Activated T-cell treated with anti-CD3 and anti-CD28 coated beads, Interleukin-2, amount 50 U/mL, for 4 hours (primary cell): ENCODE data around the gene SLIT3. TPM values are rescaled to one million over a fixed set of nuclear protein-coding genes. Genes with fewer than 3 reads are reported as not detected.

ENCODE experiments used
- ATAC-seq, 2 donors: fragments of 200-7000 bp; cut with Tn5 transposase; one replicate each; pipeline ENCODE4 v1.10.0; 2021
- DNase-seq: peaks from one replicate; pipeline ENCODE4 v3.0.0-alpha.2; 2020
- H3K27me3 Mint-ChIP-seq: one replicate; pipeline ENCODE4 v1.8.0; 2021; ENCODE audit warnings: low read depth, mixed read lengths
- H3K36me3 Mint-ChIP-seq: one replicate; pipeline ENCODE4 v1.8.0; 2022; ENCODE audit warnings: mixed read lengths; ENCODE audit not compliant: insufficient read depth
- H3K4me1 Mint-ChIP-seq: one replicate; pipeline ENCODE4 v1.8.0; 2021; ENCODE audit warnings: low read depth, mixed read lengths
- H3K4me3 Mint-ChIP-seq: one replicate; pipeline ENCODE4 v1.8.0; 2021; ENCODE audit warnings: mild to moderate bottlenecking, moderate library complexity, mixed read lengths
- H3K9me3 Mint-ChIP-seq: one replicate; pipeline ENCODE4 v1.8.0; 2021; ENCODE audit warnings: mixed read lengths
- total RNA-seq, 3 donors: library from RNA; stranded (reverse); gene quantifications; one replicate each; pipeline ENCODE4 v1.2.1, GENCODE V29; 2021

The SLIT3 gene
- total RNA-seq, 3 donors from 2014 or later = 0.03 to 0.16 (median 0.03) TPM

DNA sequence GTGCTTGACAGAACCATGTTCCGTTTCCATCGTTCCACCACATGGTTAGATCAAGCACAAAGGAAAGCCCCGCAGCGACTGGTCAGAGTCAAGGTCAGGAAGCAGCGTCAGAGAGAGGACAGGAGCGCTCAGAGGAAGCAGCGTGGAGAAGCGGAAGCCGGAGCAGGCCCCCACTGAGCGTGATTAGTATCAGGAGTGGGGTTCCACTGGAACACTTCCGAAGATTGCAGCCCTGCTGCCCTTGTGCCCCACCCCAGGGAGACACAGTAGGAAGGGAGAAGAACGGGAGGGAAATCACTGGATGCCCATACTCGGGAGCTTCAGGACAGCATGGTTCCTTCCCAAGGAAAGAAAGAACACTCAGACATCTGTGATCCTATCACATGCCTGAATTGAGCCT is 532.8 kb downstream of the SLIT3 start:
- no peaks in the 10 kb centered on the region for H3K36me3 Mint-ChIP-seq
- peaks cover 4% of the 10 kb centered on the region for H3K27me3 Mint-ChIP-seq
- no peaks in the 10 kb centered on the region for H3K9me3 Mint-ChIP-seq
- ATAC-seq (no peak), DNase-seq (no peak)
- no peaks in the 10 kb centered on the region for H3K4me1 Mint-ChIP-seq
- H3K4me3 Mint-ChIP-seq = no peak overlapping the region

DNA sequence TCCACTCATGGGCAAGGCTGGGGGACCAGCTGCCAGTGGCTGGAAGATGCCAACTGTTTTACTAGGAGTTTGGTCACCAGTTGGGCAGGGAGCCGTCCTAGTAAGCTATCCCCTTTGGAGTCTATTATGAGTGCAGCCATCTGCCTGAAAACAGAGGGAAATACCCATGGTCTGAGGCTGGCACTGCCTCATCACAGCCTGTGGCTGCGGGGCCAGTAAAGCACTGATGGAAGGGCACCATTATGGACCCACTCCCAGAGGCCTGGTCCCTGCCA is 534.6 kb downstream of the SLIT3 start:
- H3K4me3 Mint-ChIP-seq = no peak overlapping the region
- no peaks in the 10 kb centered on the region for H3K36me3 Mint-ChIP-seq
- H3K9me3 Mint-ChIP-seq = no peaks in the 10 kb centered on the region
- ATAC-seq (no peak), DNase-seq (no peak)
- H3K27me3 Mint-ChIP-seq = peaks cover 4% of the 10 kb centered on the region
- H3K4me1 Mint-ChIP-seq = no peaks in the 10 kb centered on the region

DNA sequence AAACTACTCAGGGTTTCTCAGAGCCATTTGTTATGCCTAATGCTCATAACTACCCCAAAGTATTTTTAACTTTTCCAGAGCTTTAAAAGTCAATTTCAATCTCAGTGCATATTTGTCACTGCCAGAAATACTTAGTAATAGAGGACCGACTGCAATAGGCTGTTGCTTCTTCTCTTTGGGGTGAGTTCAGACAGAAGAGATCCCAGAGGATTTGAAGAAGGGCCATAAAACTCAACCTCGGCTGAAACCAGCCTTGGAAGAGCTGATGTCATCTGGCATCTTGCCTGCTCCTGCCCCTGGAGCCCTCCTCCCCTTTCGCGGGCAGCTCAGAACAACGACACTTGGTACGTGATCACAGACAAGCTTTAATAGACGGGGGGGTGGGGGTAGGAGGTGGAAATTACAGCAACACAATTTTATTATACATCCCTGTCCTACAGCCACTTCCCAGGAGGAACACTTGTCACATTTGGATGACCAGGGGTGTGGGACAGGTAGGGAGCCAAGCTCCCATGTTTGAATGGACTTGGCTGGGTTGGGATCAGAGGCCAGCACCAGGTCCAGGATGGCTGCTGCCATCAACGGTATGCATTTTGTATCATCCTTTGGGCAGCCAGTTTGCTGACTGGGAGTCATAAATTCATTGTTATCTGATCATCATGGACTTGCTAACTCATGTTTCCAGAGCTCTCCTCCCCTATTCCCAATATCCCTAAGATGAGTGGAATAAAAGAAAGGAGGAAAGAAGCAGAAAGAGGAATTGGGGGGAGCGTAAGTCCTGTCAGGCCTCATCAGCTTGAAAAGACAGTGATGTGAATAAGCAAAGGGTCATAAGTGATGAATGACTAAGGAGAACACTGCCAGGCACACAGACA is 535.2 kb downstream of the SLIT3 start:
- Mint-ChIP-seq H3K9me3 (no peaks in the 10 kb centered on the region), H3K27me3 (peaks cover 4% of the 10 kb centered on the region), H3K36me3 (no peaks in the 10 kb centered on the region), H3K4me1 (no peaks in the 10 kb centered on the region), H3K4me3 (no peak overlapping the region)
- ATAC-seq = no peak
- DNase-seq = no peak

DNA sequence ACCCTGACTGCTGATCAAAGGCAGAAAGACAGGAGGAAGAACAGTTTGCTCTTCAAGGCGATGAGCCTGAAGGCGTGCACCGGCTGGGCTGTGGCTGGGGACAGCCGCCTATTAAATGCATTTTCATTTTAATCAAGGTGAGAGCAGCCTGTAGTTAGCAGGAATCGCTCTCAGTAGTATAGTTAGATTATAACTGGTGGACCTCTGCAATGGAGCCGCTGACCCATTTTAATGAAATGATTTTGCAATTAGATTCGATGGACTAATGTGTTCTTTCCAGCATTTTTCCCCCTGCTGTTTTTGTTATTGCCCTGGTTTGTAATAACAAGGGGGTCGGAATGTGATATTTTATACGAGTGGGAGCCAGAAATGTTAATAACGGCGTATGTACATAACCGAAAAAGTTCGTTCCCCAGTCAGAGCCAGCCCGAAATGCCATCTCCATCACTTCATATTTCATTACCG is 535.8 kb downstream of the SLIT3 start:
- H3K36me3 Mint-ChIP-seq = no peaks in the 10 kb centered on the region
- no peaks in the 10 kb centered on the region for H3K9me3 Mint-ChIP-seq
- no peaks in the 10 kb centered on the region for H3K4me1 Mint-ChIP-seq
- peaks cover 4% of the 10 kb centered on the region for H3K27me3 Mint-ChIP-seq
- no peak for DNase-seq
- H3K4me3 Mint-ChIP-seq = no peak overlapping the region
- ATAC-seq = no peak

DNA sequence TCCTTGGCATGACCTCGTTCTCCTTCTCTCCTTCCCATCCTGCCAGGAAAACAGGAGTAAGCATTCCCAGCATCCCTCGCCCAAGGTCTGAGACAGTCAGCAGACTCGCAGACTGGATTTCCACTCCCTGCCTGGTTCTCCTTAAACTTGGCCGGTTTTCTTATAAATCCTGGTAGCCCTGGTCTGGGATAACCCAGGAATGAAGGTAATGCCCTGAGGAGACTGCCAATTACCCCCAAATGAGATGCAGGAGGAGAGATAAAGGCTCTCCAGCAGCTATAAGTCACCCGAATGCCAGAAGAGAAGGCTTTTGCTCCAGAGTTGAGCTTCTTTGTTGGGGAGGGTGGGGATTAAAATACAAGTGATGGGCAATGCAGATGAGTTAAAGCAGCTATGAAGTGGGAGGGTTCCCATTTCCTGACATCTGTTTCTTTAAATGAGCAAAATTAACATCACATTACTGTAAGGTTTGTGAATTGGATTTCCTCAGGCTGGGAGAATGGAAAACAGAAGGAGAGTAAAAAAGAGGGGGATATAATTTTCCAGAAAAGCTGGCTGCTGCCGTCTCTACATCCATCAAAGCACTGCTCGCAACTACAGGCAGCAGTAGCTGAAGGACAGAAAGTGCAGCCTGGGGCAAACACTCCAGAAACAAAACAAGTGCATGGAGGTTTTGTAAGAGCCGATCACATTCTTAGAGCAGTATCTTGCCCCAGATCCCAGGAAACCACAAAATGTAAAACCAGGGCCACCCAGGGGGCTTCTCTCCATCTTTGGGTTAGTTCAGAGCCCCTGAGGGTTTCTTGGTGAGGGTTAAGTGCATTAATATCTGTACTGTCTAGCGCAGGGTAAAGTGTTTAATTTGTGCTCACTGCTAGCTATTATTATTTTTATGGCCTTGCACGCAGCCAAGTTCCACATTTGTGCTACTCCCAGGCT is 544.2 kb downstream of the SLIT3 start:
- no peaks in the 10 kb centered on the region for H3K4me1 Mint-ChIP-seq
- no peak overlapping the region for H3K4me3 Mint-ChIP-seq
- no peaks in the 10 kb centered on the region for H3K36me3 Mint-ChIP-seq
- no peaks in the 10 kb centered on the region for H3K27me3 Mint-ChIP-seq
- DNase-seq (no peak), ATAC-seq (no peak)
- no peaks in the 10 kb centered on the region for H3K9me3 Mint-ChIP-seq

DNA sequence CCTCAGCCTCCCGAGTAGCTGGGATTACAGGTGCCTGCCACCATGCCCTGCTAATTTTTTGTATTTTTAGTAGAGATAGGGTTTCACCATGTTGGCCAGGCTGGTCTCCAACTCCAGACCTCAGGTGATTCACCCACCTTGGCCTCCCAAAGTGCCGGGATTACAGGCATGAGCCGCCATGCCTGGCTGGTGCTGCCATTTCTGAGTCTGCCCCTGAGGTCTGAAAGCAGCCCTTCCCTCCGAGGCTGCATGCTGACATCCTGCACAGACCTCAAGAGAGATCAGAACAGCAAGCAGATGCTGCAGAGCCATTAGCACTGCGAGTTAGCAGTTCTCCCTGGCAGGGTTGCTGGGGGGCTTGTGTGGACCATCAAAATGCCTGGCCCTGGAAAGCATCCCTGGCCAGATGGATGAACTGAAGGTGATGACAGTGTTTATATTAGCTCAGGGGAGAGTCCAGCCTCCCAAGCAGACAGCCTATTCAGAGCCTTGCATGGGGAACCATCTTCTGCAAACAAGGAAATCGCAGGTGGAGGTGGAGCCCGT is 545.3 kb downstream of the SLIT3 start:
- Mint-ChIP-seq H3K4me1 (no peaks in the 10 kb centered on the region), H3K27me3 (no peaks in the 10 kb centered on the region), H3K4me3 (no peak overlapping the region), H3K36me3 (no peaks in the 10 kb centered on the region), H3K9me3 (no peaks in the 10 kb centered on the region)
- DNase-seq (no peak), ATAC-seq (no peak)

DNA sequence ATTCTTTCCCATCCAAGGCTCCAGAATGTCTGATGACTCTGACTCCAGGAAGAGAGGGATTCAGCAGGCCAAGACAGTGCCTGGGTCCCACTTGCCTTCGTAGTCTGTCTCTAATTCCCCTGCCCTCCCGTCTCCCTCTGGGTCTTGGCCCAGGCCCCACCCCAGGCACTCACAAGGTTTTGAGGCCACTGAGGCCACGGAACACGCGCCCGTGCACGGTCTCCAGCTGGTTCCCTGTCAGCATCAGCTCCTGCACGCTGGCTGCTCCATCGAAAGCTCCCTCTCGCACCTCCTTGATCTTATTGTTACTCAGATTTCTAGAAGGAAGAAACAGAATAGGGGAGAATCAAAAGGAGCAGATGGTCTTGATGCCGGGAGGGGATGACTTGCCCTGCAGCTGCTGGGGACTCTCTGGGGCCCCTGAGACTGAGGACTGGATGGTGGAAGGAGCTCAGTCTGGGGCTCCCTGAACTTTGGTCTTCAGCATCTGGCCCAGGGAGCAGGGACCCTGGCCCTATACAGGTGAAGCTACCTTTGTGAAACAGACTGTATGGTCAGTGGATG is 547.2 kb downstream of the SLIT3 start:
- Mint-ChIP-seq H3K4me3 (no peak overlapping the region), H3K9me3 (no peaks in the 10 kb centered on the region), H3K27me3 (no peaks in the 10 kb centered on the region), H3K4me1 (no peaks in the 10 kb centered on the region), H3K36me3 (no peaks in the 10 kb centered on the region)
- ATAC-seq (no peak), DNase-seq (no peak)

DNA sequence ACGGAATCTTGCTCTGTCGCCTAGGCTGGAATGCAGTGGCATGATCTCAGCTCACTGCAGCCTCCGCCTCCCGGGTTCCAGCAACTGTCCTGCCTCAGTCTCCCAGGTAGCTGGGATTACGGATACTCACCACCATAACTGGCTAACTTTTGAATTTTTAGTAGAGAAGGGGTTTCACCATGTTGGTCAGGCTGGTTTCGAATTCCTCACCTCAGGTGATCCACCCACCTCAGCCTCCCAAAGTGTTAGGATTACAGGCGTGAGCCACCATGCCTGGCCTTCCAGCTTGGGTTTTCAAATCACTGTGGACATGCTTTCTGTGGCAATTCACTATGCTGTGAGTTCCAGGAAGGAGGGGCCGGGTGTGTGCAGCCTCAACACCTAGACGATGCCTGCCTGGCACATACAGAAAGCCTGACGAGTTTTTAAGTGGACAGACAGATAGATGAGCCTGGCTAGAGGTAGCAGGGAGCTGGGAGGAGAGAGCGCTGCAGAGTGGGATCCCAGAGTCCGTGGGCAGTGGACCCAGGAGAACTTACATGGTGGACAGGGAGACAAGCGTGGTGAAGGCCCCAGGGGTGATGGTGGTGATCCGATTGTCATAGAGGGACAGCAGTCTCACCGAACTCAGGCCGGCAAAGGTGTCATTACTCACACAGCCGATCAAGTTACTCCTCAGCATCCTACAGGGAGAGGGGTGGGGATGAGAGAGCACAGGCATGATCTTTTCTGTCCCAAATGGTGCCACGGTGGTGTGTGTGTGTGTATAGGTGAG is 548.3 kb downstream of the SLIT3 start:
- DNase-seq = no peak
- Mint-ChIP-seq H3K36me3 (no peaks in the 10 kb centered on the region), H3K4me3 (no peak overlapping the region), H3K4me1 (no peaks in the 10 kb centered on the region), H3K27me3 (no peaks in the 10 kb centered on the region), H3K9me3 (no peaks in the 10 kb centered on the region)
- ATAC-seq = no peak

DNA sequence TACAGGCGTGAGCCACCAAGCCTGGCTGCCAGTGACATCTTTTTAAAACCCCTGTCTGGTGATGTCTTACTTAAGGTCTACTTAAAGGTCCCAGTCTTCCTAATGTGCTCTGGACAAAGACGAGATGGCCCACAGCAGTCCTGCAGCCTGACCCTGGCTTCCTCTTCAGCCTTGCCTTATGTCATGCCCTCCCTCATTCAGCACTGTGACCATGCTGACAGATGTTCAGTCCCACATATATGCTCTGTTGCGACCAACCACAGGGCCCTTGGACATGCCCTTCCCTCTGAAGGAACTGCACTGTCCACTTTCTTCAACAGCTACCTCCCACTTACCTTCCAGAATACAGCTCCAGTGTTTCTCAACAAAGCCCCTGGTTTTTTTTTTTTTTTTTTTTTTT is 548.9 kb downstream of the SLIT3 start:
- no peaks in the 10 kb centered on the region for H3K9me3 Mint-ChIP-seq
- DNase-seq (no peak), ATAC-seq (no peak)
- H3K4me3 Mint-ChIP-seq = no peak overlapping the region
- no peaks in the 10 kb centered on the region for H3K4me1 Mint-ChIP-seq
- no peaks in the 10 kb centered on the region for H3K27me3 Mint-ChIP-seq
- H3K36me3 Mint-ChIP-seq = no peaks in the 10 kb centered on the region

DNA sequence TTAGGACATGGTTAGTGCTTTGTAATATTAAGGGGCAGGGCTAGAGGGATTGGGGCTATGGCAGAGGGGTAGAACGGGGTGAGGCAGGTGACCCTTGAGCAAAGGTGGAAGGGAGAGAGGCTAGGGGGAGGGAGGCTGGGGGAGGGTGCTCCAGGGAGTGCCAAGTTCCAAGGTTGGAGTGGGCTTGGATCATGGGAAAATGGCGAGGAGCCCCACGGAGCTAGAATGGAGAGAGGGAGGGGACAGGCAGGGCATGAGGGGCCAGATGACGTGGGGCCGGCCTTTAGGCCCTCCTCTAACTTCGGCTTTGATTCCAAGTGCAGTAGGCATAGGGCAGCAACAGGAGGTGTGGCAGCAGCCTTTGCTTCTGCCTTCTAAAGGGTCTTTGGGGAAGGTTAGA is 550.0 kb downstream of the SLIT3 start:
- H3K9me3 Mint-ChIP-seq = no peaks in the 10 kb centered on the region
- H3K36me3 Mint-ChIP-seq = no peaks in the 10 kb centered on the region
- DNase-seq (no peak), ATAC-seq (no peak)
- no peaks in the 10 kb centered on the region for H3K27me3 Mint-ChIP-seq
- H3K4me1 Mint-ChIP-seq = no peaks in the 10 kb centered on the region
- H3K4me3 Mint-ChIP-seq = no peak overlapping the region

DNA sequence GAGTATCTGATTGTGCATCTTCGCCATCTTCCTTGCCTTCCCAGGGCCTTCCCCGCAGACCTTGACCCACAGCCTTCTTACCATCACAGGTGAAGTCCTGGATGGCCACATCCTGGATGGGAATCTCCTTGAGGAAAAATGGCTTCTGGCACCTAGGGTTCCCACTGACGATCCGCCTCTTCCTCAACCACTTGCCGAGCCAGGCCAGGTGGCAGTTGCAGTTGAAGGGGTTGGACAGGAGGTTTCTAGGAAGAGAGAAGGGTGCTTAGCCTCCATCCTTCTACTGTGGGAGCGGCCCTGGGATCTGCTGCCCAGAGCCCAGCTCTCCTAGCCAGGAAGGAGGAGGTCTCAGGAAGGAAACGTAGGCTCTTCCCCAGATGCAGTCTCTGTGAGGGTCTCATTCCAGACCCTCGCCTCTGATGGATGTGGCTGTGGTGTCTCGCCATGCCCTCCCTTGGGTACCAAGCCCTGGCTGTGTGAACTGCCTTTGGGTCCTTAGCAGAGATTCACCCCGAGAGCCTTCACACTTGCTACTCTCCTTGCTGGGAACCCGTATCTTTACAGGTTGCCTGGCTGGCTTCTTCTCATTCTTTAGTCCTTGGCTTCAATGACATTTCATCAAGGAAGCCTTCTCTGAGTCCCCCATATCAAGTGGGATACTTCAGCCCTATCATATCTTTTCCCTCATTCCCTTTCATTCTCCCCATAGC is 551.4 kb downstream of the SLIT3 start:
- H3K27me3 Mint-ChIP-seq = no peaks in the 10 kb centered on the region

DNA sequence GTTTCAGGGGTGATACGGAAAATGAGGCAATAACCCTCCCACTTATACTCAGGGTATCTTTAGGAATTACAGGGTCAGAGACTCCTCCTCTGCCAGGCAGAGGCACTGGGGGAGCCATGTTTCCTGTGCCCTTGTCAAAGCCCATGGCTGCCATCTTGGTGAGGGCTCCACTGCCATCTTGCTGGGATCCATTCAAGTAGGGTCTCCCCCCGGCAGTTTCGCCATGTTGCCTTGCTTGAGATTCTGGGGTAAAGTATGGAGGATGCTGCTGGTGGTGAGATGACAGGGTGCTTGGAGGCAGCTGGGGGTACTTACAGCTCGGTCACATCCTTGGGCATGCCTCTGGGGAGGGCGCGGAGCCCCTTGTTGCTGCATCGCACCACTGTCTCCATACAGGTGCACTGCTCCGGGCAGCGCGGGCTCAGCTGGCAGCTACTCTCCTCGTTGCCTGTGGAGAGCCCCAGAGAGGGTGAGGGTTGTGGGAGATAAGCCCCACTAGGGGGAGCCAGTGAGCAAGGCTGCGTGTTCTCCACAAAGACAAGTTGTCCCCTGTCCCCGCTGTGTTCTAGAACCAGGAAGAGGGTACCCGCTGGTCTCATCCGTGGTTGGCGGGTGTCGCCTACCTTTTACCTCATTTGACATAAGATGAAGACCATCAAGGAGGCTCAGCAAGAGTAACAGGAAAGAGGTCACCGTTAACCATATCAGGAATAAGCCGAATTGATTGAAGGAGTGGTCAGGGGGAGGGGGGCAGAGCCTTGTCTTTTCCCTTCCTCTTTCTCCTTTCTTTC is 552.8 kb downstream of the SLIT3 start:
- Mint-ChIP-seq H3K36me3 (no peaks in the 10 kb centered on the region), H3K27me3 (no peaks in the 10 kb centered on the region), H3K4me1 (no peaks in the 10 kb centered on the region), H3K4me3 (no peak overlapping the region), H3K9me3 (no peaks in the 10 kb centered on the region)
- peak; percentile 43 to 63 for ATAC-seq
- DNase-seq = no peak

More for the DNA sequence above, 551.4 kb downstream of the SLIT3 start:
- Mint-ChIP-seq H3K36me3 (no peaks in the 10 kb centered on the region), H3K4me3 (no peak overlapping the region), H3K9me3 (no peaks in the 10 kb centered on the region), H3K4me1 (no peaks in the 10 kb centered on the region)
- ATAC-seq (no peak), DNase-seq (no peak)
